ENCODE data around the gene USP9Y.

Gene USP9Y

DNA sequence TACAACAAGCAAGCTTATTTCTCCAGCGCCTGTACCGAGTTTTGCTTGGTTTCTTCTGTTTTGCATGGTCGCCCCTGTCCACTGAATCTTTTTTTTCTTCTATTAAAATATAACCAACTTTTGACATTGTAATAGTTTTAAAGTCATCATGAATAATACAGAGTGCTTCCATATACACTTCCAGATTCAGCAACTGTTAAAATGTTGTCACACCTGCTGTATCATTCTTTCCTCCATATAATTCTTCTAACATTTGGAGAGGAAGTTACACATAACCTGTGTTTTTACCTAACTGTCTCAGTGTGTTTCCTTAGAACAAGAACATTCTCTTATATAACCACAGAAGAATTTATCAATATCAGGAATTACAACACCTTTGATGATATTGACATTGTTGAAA is 83.5 kb downstream of the USP9Y start:
- DNase-seq = no peak

GRCh38 chrY:12793999-12794398 is 93.0 kb downstream of the USP9Y start:
- DNase-seq = no peak

DNA sequence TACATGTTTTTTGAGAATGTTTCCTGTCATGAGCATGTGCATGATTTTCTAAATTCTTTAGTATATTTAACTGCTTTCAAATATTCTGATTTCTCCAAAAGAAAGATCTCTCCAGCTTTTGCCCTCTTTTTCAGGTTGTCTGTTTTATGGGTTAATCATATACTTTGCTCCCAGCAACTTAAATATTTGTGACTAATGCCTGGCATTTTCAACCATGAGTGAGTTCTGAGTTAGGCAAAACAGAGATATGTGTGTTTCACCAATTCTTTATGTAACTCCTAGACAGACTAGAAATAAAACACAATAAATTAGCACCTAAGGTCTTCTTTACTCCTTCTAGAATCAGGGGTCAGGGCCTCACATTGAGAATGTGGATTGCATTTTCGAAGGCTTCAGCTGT is 107.0 kb downstream of the USP9Y start:
- no peak for DNase-seq

- DNase-seq = no peak
Measured at GRCh38 chrY:12809034-12809433, 108.0 kb downstream of the USP9Y start.

- no peak for DNase-seq
Measured at GRCh38 chrY:12823408-12823807, 122.4 kb downstream of the USP9Y start.

DNA sequence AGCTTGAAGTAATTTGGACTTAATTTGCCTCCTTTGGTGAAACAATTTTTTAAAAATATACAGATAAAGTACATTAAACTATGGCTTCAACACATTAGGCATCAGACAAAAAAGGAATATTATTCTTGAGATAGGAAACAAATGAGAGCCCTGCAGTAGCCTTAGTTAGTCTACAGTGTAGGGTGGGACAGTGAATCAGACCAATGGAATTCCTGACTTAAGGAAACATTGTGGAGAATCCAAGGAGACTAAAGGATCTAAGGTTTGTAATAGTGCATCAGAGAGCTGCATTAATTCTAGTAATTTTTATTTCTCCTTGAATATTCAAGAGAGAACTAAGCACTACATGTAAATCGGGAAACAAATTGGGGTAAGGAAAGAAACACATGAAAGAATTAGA is 125.8 kb downstream of the USP9Y start:
- DNase-seq = no peak

- DNase-seq = no peak
Measured at GRCh38 chrY:12833284-12833683, 132.3 kb downstream of the USP9Y start.

DNA sequence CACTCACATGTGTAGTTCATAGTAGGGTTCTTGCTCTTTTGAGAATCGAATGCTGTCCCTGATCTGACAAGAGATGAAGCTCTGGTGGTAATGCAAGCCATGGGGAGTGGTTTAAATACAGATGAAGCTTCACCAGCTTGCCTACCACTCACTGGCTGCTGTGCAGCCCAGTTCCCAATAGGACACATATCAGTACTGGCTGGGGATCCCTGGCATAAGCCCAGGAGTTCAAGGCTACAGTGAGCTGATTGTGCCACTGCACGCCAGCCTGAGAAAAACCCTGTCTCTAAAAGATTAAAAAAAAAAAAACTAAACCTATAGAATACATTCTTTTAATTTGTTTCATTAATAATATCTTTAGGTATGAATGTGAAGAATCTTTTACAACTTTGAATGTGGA is 136.5 kb downstream of the USP9Y start:
- no peak for DNase-seq

- no peak for DNase-seq
Measured at GRCh38 chrY:12841368-12841767, 140.3 kb downstream of the USP9Y start.

DNA sequence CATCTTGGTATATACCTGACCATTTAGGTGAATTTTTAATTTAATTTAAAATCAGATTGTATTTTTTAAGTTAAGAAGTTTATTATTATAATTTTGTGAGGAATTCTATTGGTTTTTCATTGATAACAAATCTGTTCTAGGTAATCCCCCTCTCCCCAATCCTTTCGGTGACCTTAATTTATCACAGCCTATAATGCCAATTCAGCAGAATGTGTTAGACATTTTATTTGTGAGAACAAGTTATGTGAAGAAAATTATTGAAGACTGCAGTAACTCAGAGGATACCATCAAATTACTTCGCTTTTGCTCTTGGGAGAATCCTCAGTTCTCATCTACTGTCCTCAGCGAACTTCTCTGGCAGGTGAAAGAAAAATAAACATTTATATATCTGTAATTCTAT is 145.8 kb downstream of the USP9Y start:
- no peak for DNase-seq

- DNase-seq = no peak
Measured at GRCh38 chrY:12855791-12856275, 154.8 kb downstream of the USP9Y start.

DNA sequence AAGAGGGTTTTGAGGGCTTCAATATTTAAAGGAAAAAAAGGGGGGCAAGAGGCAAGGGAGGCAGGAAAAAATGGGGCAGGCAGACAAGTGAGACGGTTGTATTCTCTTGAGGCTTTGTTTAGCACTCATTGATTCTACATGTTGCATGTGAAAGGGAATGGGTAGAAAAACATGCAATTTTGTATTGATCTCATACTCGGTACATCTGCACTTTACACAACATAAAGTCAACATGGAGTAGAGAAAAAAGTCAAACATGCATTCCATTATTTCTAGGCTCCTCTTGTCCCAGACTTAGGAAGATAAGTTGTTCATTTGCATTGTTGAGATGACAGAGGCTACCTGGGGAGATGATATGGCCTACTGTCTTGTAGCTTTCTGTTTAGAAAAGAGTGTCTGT is 166.9 kb downstream of the USP9Y start:
- DNase-seq = no peak

DNA sequence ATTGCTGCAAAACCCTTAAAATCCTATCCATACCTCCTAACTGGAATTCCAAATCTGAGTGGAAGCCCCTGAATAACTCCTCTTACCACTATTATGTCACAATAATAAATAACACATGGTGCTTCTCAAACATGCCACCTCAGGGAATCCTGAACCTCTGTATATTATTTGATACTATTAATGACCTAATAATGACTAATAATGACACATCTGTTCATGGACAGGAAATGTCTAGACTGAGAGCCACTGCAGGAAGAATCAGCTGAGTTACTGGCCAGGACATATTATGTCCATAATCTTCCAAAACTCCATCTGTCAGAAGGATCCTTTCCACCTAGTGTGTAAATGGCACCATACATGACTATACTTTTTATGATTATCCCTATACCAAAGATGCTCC is 195.9 kb downstream of the USP9Y start:
- DNase-seq = no peak

GRCh38 chrY:12898604-12899003 is 197.6 kb downstream of the USP9Y start:
- DNase-seq = no peak

GRCh38 chrY:12904618-12905516 is 203.8 kb downstream of the USP9Y start, which contains the start of gene DDX3Y:
DDX3Y (plus strand) TSS chrY:12904868; CDS start chrY:12904937, 69 bp downstream.
- DNase-seq = no peak

GRCh38 chrY:12905517-12905872 is 204.5 kb downstream of the USP9Y start:
- DNase-seq = no peak

- no peak for DNase-seq
Measured at GRCh38 chrY:12905895-12906294, 204.9 kb downstream of the USP9Y start.

Data from NCI-H1436 (cell line).